Natural killer cell (primary cell): ENCODE results near the gene BLTP3B. TPM values are rescaled to one million over a fixed set of nuclear protein-coding genes. Genes with fewer than 3 reads are reported as not detected.

Experiments used
- ATAC-seq, 3 donors: fragments of 150-1000 bp in 2 of 3; fragments of 200-7000 bp in 1 of 3; cut with Tn5 transposase; 1 replicate in 1 of 3; 2 replicates in 2 of 3; pipeline ENCODE4 v1.10.0; 2021; ENCODE audit warnings: mild to moderate bottlenecking in 2 of 3, moderate library complexity in 2 of 3
- DNase-seq, 2 donors: peaks; one replicate each; pipeline versions ENCODE4 v3.0.0 to v3.0.0-alpha.2; 2013 to 2021; ENCODE audit warnings: mixed read lengths in 1 of 2
- H3K27ac ChIP-seq: one replicate; pipeline ENCODE4 v1.5.1; 2013; ENCODE audit warnings: mild to moderate bottlenecking, low read length
- H3K27me3 ChIP-seq: one replicate; pipeline ENCODE4 v1.6.1; 2013; ENCODE audit warnings: low read length; ENCODE audit not compliant: control insufficient read depth, insufficient read depth
- H3K36me3 ChIP-seq: one replicate; pipeline ENCODE4 v1.6.1; 2013; ENCODE audit warnings: low read length; ENCODE audit not compliant: control insufficient read depth, insufficient read depth
- H3K4me1 ChIP-seq: one replicate; pipeline ENCODE4 v1.6.1; 2013; ENCODE audit warnings: low read length; ENCODE audit not compliant: control insufficient read depth, insufficient read depth
- H3K4me3 ChIP-seq: one replicate; pipeline ENCODE4 v1.5.1; 2013; ENCODE audit warnings: low read length
- H3K9me3 ChIP-seq: one replicate; pipeline ENCODE4 v1.6.1; 2013; ENCODE audit warnings: low read length; ENCODE audit not compliant: control insufficient read depth, insufficient read depth
- H3K27ac Mint-ChIP-seq, 2 donors: one replicate each; pipeline ENCODE4 v1.8.0; 2022; ENCODE audit warnings: mild to moderate bottlenecking in 2 of 2, mixed read lengths in 2 of 2, moderate library complexity in 1 of 2
- H3K27me3 Mint-ChIP-seq, 2 donors: one replicate each; pipeline ENCODE4 v1.8.0; 2022; ENCODE audit warnings: low read depth in 2 of 2, mixed read lengths in 2 of 2
- H3K36me3 Mint-ChIP-seq: one replicate; pipeline ENCODE4 v1.8.0; 2022; ENCODE audit warnings: mixed read lengths
- H3K4me1 Mint-ChIP-seq, 2 donors: one replicate each; pipeline ENCODE4 v1.8.0; 2022; ENCODE audit warnings: mixed read lengths in 2 of 2
- H3K4me3 Mint-ChIP-seq: one replicate; pipeline ENCODE4 v1.8.0; 2022; ENCODE audit warnings: mild to moderate bottlenecking, moderate library complexity, mixed read lengths
- H3K9me3 Mint-ChIP-seq, 2 donors: one replicate each; pipeline ENCODE4 v1.8.0; 2022; ENCODE audit warnings: mixed read lengths in 2 of 2
- CTCF ChIP-seq: fragments of 200-600 bp; IDR thresholded peaks from one replicate; pipeline ENCODE4 v1.8.0; 2022; ENCODE audit warnings: antibody characterized with exemption
- WGBS: methylation state at CpG from one replicate; pipeline ENCODE4 v1.1.7; 2013; ENCODE audit warnings: missing lambda C conversion rate; ENCODE audit not compliant: insufficient coverage; 5-methylcytosine and 5-hydroxymethylcytosine counted together
- intact Hi-C: fragments of 100-400 bp; cut with micrococcal nuclease; formaldehyde crosslinking; loops from one replicate; pipeline ENCODE4 v1.14.2; 2022
- total RNA-seq, 4 donors: library from RNA; stranded (reverse); fragments of 120-200 nt in 1 of 4; gene quantifications; one replicate each; pipeline versions ENCODE4 v1.2.3 to v1.2.4, GENCODE V29; 2013 to 2022

Gene BLTP3B
- total RNA-seq, 3 donors from 2014 or later (not counting 1 experiment from before 2014, with no cell fraction given) = 30.8 to 42.8 (median 30.9) TPM

- intact Hi-C loops = no loop called here
- H3K9me3 Mint-ChIP-seq = no peaks in the 10 kb centered on the region
- Histone ChIP-seq H3K4me3 (no peak overlapping the region), H3K9me3 (no peaks in the 10 kb centered on the region), H3K36me3 (no peaks in the 10 kb centered on the region), H3K4me1 (peaks cover 14% of the 10 kb centered on the region), H3K27me3 (no peaks in the 10 kb centered on the region), H3K27ac (no peak overlapping the region)
- no peak overlapping the region for H3K4me3 Mint-ChIP-seq
- no peaks in the 10 kb centered on the region for H3K27me3 Mint-ChIP-seq
- H3K4me1 Mint-ChIP-seq = peaks cover 46 to 51% of the 10 kb centered on the region in 2 donors
- peak overlapping the region in 1 of 2 donors; percentile 27 for H3K27ac Mint-ChIP-seq
- no peaks in the 10 kb centered on the region for H3K36me3 Mint-ChIP-seq
- DNase-seq = peak in 1 of 2 donors; percentile 47
- no peak for ATAC-seq
- 34% methylated on average over 5 of the region's 6 CpGs for whole genome bisulfite sequencing
- peak; percentile 11 for TF ChIP-seq CTCF
These were observed 4.4 kb downstream of the BLTP3B start for GRCh38 chr12:100138048-100138802.

DNA sequence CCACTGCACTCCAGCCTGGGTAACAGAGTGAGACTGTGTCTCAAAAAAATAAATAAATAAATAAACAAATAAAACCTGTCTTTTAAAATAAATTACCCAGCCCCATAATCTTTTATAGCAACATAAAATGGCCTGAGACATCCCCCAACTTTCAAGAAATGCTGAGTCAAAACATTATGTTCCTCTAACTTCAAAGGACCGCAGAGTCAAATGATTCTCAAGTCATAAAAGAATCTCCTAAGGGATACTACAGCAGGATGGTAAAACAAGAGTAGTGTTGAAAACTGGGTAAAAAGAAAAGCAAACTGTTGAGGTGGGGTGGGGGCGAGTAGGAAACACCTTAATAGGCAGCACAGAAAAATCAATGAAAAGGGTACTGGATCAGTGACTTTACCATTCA lies 9.5 kb downstream of the BLTP3B start:
- no peak overlapping the region for H3K4me3 Mint-ChIP-seq
- no peak overlapping the region for H3K4me3 ChIP-seq
- no peaks in the 10 kb centered on the region for H3K36me3 ChIP-seq
- no peaks in the 10 kb centered on the region for H3K9me3 ChIP-seq
- H3K27ac ChIP-seq = no peak overlapping the region
- no peaks in the 10 kb centered on the region for H3K27me3 Mint-ChIP-seq
- no peaks in the 10 kb centered on the region for H3K4me1 ChIP-seq
- no peak for TF ChIP-seq CTCF
- no peaks in the 10 kb centered on the region for H3K27me3 ChIP-seq
- intact Hi-C loops = no loop called here
- DNase-seq (no peak), ATAC-seq (no peak)
- 100% methylated on average over 1 of the region's 2 CpGs for WGBS
- no peaks in the 10 kb centered on the region for H3K9me3 Mint-ChIP-seq
- peaks cover 24 to 31% of the 10 kb centered on the region in 2 donors for H3K4me1 Mint-ChIP-seq
- H3K36me3 Mint-ChIP-seq = no peaks in the 10 kb centered on the region
- H3K27ac Mint-ChIP-seq = no peak overlapping the region

DNA sequence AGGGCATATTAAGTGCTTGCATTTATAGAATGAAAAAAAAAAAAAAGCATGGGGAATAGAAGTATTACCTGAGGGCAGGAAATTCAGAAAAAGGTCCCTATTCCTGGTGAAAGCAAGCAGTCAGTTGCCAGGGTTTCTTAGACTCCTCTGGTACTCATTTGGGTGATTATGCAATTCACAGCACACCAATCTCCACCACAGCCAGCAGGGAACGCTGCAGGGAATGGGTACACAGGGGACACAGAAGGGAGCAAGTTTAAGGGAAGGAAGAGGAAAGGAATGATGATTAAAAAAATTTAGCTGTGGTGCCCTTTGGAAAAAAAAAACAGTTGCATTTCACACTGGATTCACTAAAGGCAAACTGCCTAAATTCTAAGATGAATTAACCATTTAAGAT lies 14.2 kb downstream of the BLTP3B start:
- no peaks in the 10 kb centered on the region for H3K36me3 ChIP-seq
- no CpG with 5 or more reads among the region's 1 CpG for WGBS
- peak overlapping the region; percentile 60 to 67 for H3K27ac Mint-ChIP-seq
- peak overlapping the region; percentile 7 for H3K4me3 Mint-ChIP-seq
- H3K4me3 ChIP-seq = no peak overlapping the region
- H3K36me3 Mint-ChIP-seq = no peaks in the 10 kb centered on the region
- H3K9me3 ChIP-seq = no peaks in the 10 kb centered on the region
- H3K27me3 Mint-ChIP-seq = no peaks in the 10 kb centered on the region
- no peak for DNase-seq
- no peak for TF ChIP-seq CTCF
- intact Hi-C loops = no loop called here
- ATAC-seq = peak in 1 of 3 donors; percentile 45
- H3K27me3 ChIP-seq = no peaks in the 10 kb centered on the region
- no peak overlapping the region for H3K27ac ChIP-seq
- H3K4me1 Mint-ChIP-seq = peaks cover 21 to 23% of the 10 kb centered on the region in 2 donors
- no peaks in the 10 kb centered on the region for H3K9me3 Mint-ChIP-seq
- H3K4me1 ChIP-seq = peaks cover 5% of the 10 kb centered on the region
